Suppressor macrophage (primary cell): ENCODE results near the gene CCDC91.
"Not testable (repeated sequence)": the region's sequence is repeated elsewhere in the genome, so short reads cannot be mapped to it uniquely, and the experiment has no call there.

Source experiments
- DNase-seq, 4 experiments: peaks; one replicate each; pipeline ENCODE4 v3.0.0-alpha.2; 2020 to 2022

The CCDC91 gene

GRCh38 chr12:28184375-28184774 lies 5.9 kb upstream of the CCDC91 start:
- DNase-seq, result peak in 3 of 4 experiments; percentile 17 to 51 (median 32)

- DNase-seq, result no peak
Measured at GRCh38 chr12:28186500-28186899, 3.8 kb upstream of the CCDC91 start.

- DNase-seq, result peak in 1 of 4 experiments; percentile 1
Measured at GRCh38 chr12:28189784-28190320, 404 bp upstream of the CCDC91 start.

GRCh38 chr12:28191051-28192048 lies 1.1 kb downstream of the CCDC91 start:
- DNase-seq, result peak in 3 of 4 experiments; percentile 10 to 33 (median 13)

GRCh38 chr12:28192125-28192524 lies 1.9 kb downstream of the CCDC91 start:
- no peak for DNase-seq

GRCh38 chr12:28194621-28195020 lies 4.4 kb downstream of the CCDC91 start:
- not testable (repeated sequence) for DNase-seq

- DNase-seq, result not testable (repeated sequence)
Measured at GRCh38 chr12:28201136-28201535, 10.9 kb downstream of the CCDC91 start.

GRCh38 chr12:28202374-28203130 lies 12.3 kb downstream of the CCDC91 start:
- no peak for DNase-seq

GRCh38 chr12:28209782-28210181 lies 19.5 kb downstream of the CCDC91 start:
- DNase-seq, result no peak

GRCh38 chr12:28212182-28212581 lies 21.9 kb downstream of the CCDC91 start:
- DNase-seq, result peak in 2 of 4 experiments; percentile 14 to 18

- no peak for DNase-seq
Measured at GRCh38 chr12:28215021-28215420, 24.8 kb downstream of the CCDC91 start.

GRCh38 chr12:28216016-28216415 lies 25.8 kb downstream of the CCDC91 start:
- no peak for DNase-seq

GRCh38 chr12:28217805-28218204 lies 27.5 kb downstream of the CCDC91 start:
- no peak for DNase-seq

- no peak for DNase-seq
Measured at GRCh38 chr12:28218875-28219274, 28.6 kb downstream of the CCDC91 start.

- no peak for DNase-seq
Measured at GRCh38 chr12:28219827-28220226, 29.6 kb downstream of the CCDC91 start.

- peak in 2 of 4 experiments; percentile 46 to 55 for DNase-seq
Measured at GRCh38 chr12:28222081-28222700, 31.9 kb downstream of the CCDC91 start.

GRCh38 chr12:28223025-28223554 lies 32.8 kb downstream of the CCDC91 start:
- DNase-seq, result no peak

- DNase-seq, result no peak
Measured at GRCh38 chr12:28223858-28224257, 33.6 kb downstream of the CCDC91 start.

- peak in 1 of 4 experiments; percentile 14 for DNase-seq
Measured at GRCh38 chr12:28226705-28227104, 36.4 kb downstream of the CCDC91 start.

- peak in 2 of 4 experiments; percentile 24 to 51 for DNase-seq
Measured at GRCh38 chr12:28227251-28227650, 37.0 kb downstream of the CCDC91 start.

GRCh38 chr12:28231248-28231647 lies 41.0 kb downstream of the CCDC91 start:
- DNase-seq, result no peak
